ENCODE results near the gene LAMTOR3. TPM values are rescaled to one million over a fixed set of nuclear protein-coding genes. Genes with fewer than 3 reads are reported as not detected.

LAMTOR3 gene
- total RNA-seq, 1 experiment from 2014 or later = 30.6 TPM

DNA sequence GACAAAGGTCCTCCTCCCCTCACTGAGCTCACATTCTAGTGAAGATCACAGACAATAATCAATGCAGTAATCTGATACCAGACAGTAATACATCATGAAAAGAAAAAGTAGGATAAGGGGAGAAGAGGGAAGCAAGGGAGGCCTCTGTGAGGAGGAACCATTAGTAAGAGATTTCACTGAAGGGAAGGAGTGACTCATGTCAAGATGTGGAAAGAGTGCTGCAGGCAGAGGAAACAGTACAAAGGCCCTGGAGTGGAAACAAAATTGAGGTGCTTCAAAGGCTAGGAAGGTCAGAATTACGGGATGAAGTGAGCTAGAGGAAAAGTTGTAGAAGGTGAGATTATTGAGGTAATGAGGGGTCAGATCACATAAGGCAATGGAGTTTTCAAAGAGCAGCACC, 38.1 kb downstream of the LAMTOR3 start:
- 100% methylated on average over 1 of the region's 1 CpG for WGBS (ENCODE audit: extremely low coverage, insufficient read length, low lambda C conversion rate)
- Mint-ChIP-seq H3K4me3 (no peak overlapping the region), H3K9me3 (no peaks in the 10 kb centered on the region; a peak in 1 of 5 replicates), H3K27me3 (ENCODE audit: low read depth) (no peaks in the 10 kb centered on the region; the same call in 1 of the 2 replicates), H3K36me3 (ENCODE audit: insufficient read depth in 1 of 3, low read depth in 3 of 3) (no peaks in the 10 kb centered on the region), H3K4me1 (peaks cover 7 to 11% of the 10 kb centered on the region in 2 experiments), H3K27ac (no peak overlapping the region)
- no peaks in the 10 kb centered on the region for H4K20me1 ChIP-seq (ENCODE audit: control insufficient read depth, insufficient read depth, insufficient read length)
- no peak overlapping the region for H3K4me2 ChIP-seq (ENCODE audit: insufficient read depth, insufficient read length, low read length)
- H3K9me3 ChIP-seq (ENCODE audit: control insufficient read depth, low read depth, low read length) = no peaks in the 10 kb centered on the region
- no peak overlapping the region for H2BK12ac ChIP-seq (ENCODE audit: insufficient read length, low read depth, low read length)
- no peak overlapping the region for H2BK5ac ChIP-seq (ENCODE audit: insufficient read length, low read length)
- no peak overlapping the region for H3K14ac ChIP-seq (ENCODE audit: insufficient read depth, low read length)
- H3K56ac ChIP-seq (ENCODE audit: insufficient read length, low read depth, low read length) = no peak overlapping the region
- no peaks in the 10 kb centered on the region for H3K27me3 ChIP-seq (ENCODE audit: insufficient read depth, low read length)
- H2AFZ ChIP-seq (ENCODE audit: low read length) = no peak overlapping the region
- no peak overlapping the region for H3K18ac ChIP-seq (ENCODE audit: insufficient read length, low read depth, low read length)
- no peak for DNase-seq
- no peak overlapping the region for H3K4ac ChIP-seq (ENCODE audit: low read depth, low read length)
- H4K8ac ChIP-seq (replicated peaks; ENCODE audit: insufficient read length, low read depth, low read length) = no peak overlapping the region
- no peak overlapping the region for H2BK20ac ChIP-seq (ENCODE audit: low read depth, low read length, poor library complexity, severe bottlenecking)
- H3K27ac ChIP-seq (ENCODE audit: insufficient read length, low read depth, low read length) = no peak overlapping the region
- H4K91ac ChIP-seq (ENCODE audit: insufficient read length, low read depth, low read length) = no peak overlapping the region
- H3T11ph ChIP-seq (ENCODE audit: low read length) = no peak overlapping the region
- no peak overlapping the region for H2BK15ac ChIP-seq (ENCODE audit: low read depth, low read length)
- H2AK5ac ChIP-seq (ENCODE audit: insufficient read length, low read length) = no peak overlapping the region
- no peaks in the 10 kb centered on the region for H3K79me1 ChIP-seq (ENCODE audit: insufficient read depth, low read depth, low read length, poor library complexity, severe bottlenecking)
- no peak overlapping the region for H4K5ac ChIP-seq (ENCODE audit: insufficient read length, low read depth, low read length)
- no peaks in the 10 kb centered on the region for H3K23me2 ChIP-seq (ENCODE audit: insufficient read length, low read depth, low read length, poor library complexity, severe bottlenecking)
- no peak overlapping the region for H2BK120ac ChIP-seq (ENCODE audit: low read depth, low read length, poor library complexity, severe bottlenecking)
- H3K4me1 ChIP-seq (ENCODE audit: insufficient read depth, low read length) = no peaks in the 10 kb centered on the region
- no peaks in the 10 kb centered on the region for H3K79me2 ChIP-seq (ENCODE audit: insufficient read depth, low read length)
- no peak overlapping the region for H3K9ac ChIP-seq (ENCODE audit: extremely low read depth, insufficient read length, low read length)
- no peak for TF ChIP-seq CTCF (conservative IDR thresholded peaks at IDR 0.05)
- H3K23ac ChIP-seq (ENCODE audit: insufficient read length, low read depth, low read length) = no peak overlapping the region

All from H9 (cell line).